HepG2 (cell line): ENCODE measurements around the gene WNT3. TPM values are rescaled to one million over a fixed set of nuclear protein-coding genes. Genes with fewer than 3 reads are reported as not detected.
"Not testable (repeated sequence)": the region's sequence is repeated elsewhere in the genome, so short reads cannot be mapped to it uniquely, and the experiment has no call there.

ENCODE experiments used
- ATAC-seq: fragments of 200-7000 bp; cut with Tn5 transposase; 3 replicates; pipeline ENCODE4 v1.9.1; 2020; ENCODE audit warnings: mild to moderate bottlenecking, moderate library complexity
- BruUV-seq: library from RNA; stranded (reverse); fragments of 400-500 nt; replicated peaks from 2 replicates; lab custom pipeline; 2021; lab: Mats Ljungman, UMichigan
- CTCF ChIA-PET: fragments of 300-600 bp; formaldehyde crosslinking; extraction: SDS; loops from one replicate; lab custom pipeline; 2021; ENCODE audit warnings: low total read pairs, inconsistent platforms, low intra/inter-chr PET ratio; lab: Yijun Ruan, JAX
- POLR2A ChIA-PET: fragments of 350-600 bp; sonication (Branson Sonifier 250); formaldehyde crosslinking; loops from one replicate; lab custom pipeline; 2020; ENCODE audit warnings: antibody characterized with exemption, inconsistent platforms; lab: Yijun Ruan, JAX
- DNase-seq: peaks from one replicate; pipeline ENCODE4 v3.0.0-alpha.2; 2015; ENCODE audit warnings: low spot score
- FAIRE-seq: peaks from 3 replicates; lab custom pipeline; 2011; peaks lifted over from hg19 to GRCh38; lab: Jason Lieb, UNC
- H2AFZ ChIP-seq: one replicate; pipeline ENCODE4 v1.6.1; 2011; ENCODE audit warnings: low read length, inconsistent platforms
- H3K27ac ChIP-seq: fragments of 300-600 bp; 3 replicates; pipeline ENCODE4 v1.8.0; 2011; ENCODE audit warnings: mixed run types, mild to moderate bottlenecking, mixed read lengths, low read length, inconsistent platforms; ENCODE audit not compliant: insufficient read depth; ENCODE audit errors: extremely low read length
- H3K27me3 ChIP-seq, 2 experiments: fragments of 200-600 bp in 1 of 2; 2 replicates in 1 of 2; 3 replicates in 1 of 2; pipeline versions ENCODE4 v1.6.0 to v1.8.0; 2011; ENCODE audit warnings: low read length in 2 of 2, mild to moderate bottlenecking in 2 of 2, moderate library complexity in 2 of 2, inconsistent platforms in 1 of 2; ENCODE audit not compliant: insufficient read depth in 2 of 2, control insufficient read depth in 1 of 2
- H3K36me3 ChIP-seq, 2 experiments: fragments of 200-600 bp in 1 of 2; replicated peaks in 1 of 2; 2 replicates in 1 of 2; 3 replicates in 1 of 2; pipeline versions ENCODE4 v1.5.1 to v1.8.0; 2011; ENCODE audit warnings: low read length in 2 of 2, inconsistent platforms in 1 of 2; ENCODE audit not compliant: insufficient read depth in 2 of 2, control insufficient read depth in 1 of 2
- H3K4me1 ChIP-seq: 2 replicates; pipeline ENCODE4 v1.5.1; 2012; ENCODE audit warnings: low read length, inconsistent platforms; ENCODE audit not compliant: insufficient read depth
- H3K4me2 ChIP-seq: 2 replicates; pipeline ENCODE4 v1.6.0; 2011; ENCODE audit warnings: low read depth, low read length, inconsistent platforms
- H3K4me3 ChIP-seq, 3 experiments: fragments of 200-600 bp in 1 of 3; sonication (generic), shearing (Covaris generic) in 1 of 3; replicated peaks in 1 of 3; 2 replicates each; pipeline ENCODE4 v1.5.1; 2011 to 2016; ENCODE audit warnings: low read length in 3 of 3, inconsistent platforms in 2 of 3, low read depth in 2 of 3, mild to moderate bottlenecking in 2 of 3, control low read depth in 1 of 3, mixed read lengths in 1 of 3; ENCODE audit not compliant: insufficient read depth in 1 of 3
- H3K79me2 ChIP-seq: one replicate; pipeline ENCODE4 v1.6.1; 2011; ENCODE audit warnings: low read length, inconsistent platforms; ENCODE audit not compliant: insufficient read depth
- H3K9ac ChIP-seq: 2 replicates; pipeline ENCODE4 v1.6.0; 2011; ENCODE audit warnings: mild to moderate bottlenecking, low read depth, low read length, inconsistent platforms; ENCODE audit not compliant: insufficient read depth
- H3K9me3 ChIP-seq: 2 replicates; pipeline ENCODE4 v1.5.1; 2012; ENCODE audit warnings: mild to moderate bottlenecking, low read length
- H4K20me1 ChIP-seq: 2 replicates; pipeline ENCODE4 v1.6.0; 2011; ENCODE audit warnings: inconsistent platforms, mild to moderate bottlenecking, low read length, moderate library complexity; ENCODE audit not compliant: insufficient read depth
- WGBS: methylation state at CpG from one replicate; pipeline ENCODE4 v1.1.6; 2017; ENCODE audit warnings: low lambda C conversion rate; 5-methylcytosine and 5-hydroxymethylcytosine counted together
- in situ Hi-C: cut with HindIII; loops from 2 replicates; pipeline ENCODE4 v1.10.0; 2017; ENCODE audit warnings: low pct_unique_long_range_greater_than_20kb; ENCODE audit not compliant: extremely low pct_ligation_motif_present
- intact Hi-C: fragments of 100-400 bp; cut with micrococcal nuclease; formaldehyde crosslinking; loops from one replicate; pipeline ENCODE4 v1.10.0; 2022; ENCODE audit not compliant: unreplicated experiment
- polyA plus RNA-seq, 8 experiments: library from polyadenylated mRNA; depleted of rRNA in 3 of 8; stranded (reverse) in 7 of 8; unstranded in 1 of 8; fragments of >200 nt; fragmentation: Illumina TruSeq in 4 of 8; extraction: Trizol in 4 of 8; gene quantifications; 2 replicates each; pipeline versions ENCODE4 v1.2.1 to v1.2.3, GENCODE V29; 2011 to 2016; ENCODE audit warnings: low read depth in 4 of 8, missing spikeins in 1 of 8, mixed read lengths in 1 of 8; ENCODE audit not compliant: insufficient read depth in 1 of 8
- total RNA-seq, 5 experiments: library from RNA; depleted of rRNA; stranded (reverse); fragments of >200 nt; fragmentation: Illumina TruSeq; extraction: Trizol; gene quantifications; 2 replicates each; pipeline ENCODE4 v1.2.3, GENCODE V29; 2016; ENCODE audit warnings: low read depth in 1 of 5
- TF ChIP-seq, protein P1 (sequence below): sonication (generic); formaldehyde crosslinking; IDR thresholded peaks from 2 replicates; pipeline ENCODE4 v1.4.0; 2020; ENCODE audit warnings: missing genetic modification reagents
- TF ChIP-seq, protein P2 (sequence below): sonication (generic); formaldehyde crosslinking; IDR thresholded peaks from 2 replicates; pipeline ENCODE4 v1.5.0; 2020; ENCODE audit warnings: missing genetic modification reagents

Gene WNT3
- total and polyA plus RNA-seq, 2 of the 13 experiments (the other 11 are each of a cell fraction or from before 2014, with no cell fraction given): 8.5 to 10.3 TPM

GRCh38 chr17:46793541-46793940 lies 25.0 kb downstream of the WNT3 start:
- no peak overlapping the region for H3K9ac ChIP-seq
- intact Hi-C loops (no loop called here), in situ Hi-C loops (no loop called here)
- H3K27me3 ChIP-seq: peaks cover 7 to 72% of the 10 kb centered on the region in 2 experiments
- H3K79me2 ChIP-seq: no peaks in the 10 kb centered on the region
- H3K4me2 ChIP-seq: peak overlapping the region; percentile 37; the same call in 1 of the 2 replicates
- DNase-seq (no peak), FAIRE-seq (no peak), ATAC-seq (no peak)
- H4K20me1 ChIP-seq: no peaks in the 10 kb centered on the region
- CTCF ChIA-PET: no interaction called here
- no TSS peak for BruUV-seq
- H3K27ac ChIP-seq: no peak overlapping the region
- no peaks in the 10 kb centered on the region for H3K36me3 ChIP-seq
- H3K4me3 ChIP-seq: no peak overlapping the region
- H2AFZ ChIP-seq: no peak overlapping the region
- TF ChIP-seq, protein P1, sequence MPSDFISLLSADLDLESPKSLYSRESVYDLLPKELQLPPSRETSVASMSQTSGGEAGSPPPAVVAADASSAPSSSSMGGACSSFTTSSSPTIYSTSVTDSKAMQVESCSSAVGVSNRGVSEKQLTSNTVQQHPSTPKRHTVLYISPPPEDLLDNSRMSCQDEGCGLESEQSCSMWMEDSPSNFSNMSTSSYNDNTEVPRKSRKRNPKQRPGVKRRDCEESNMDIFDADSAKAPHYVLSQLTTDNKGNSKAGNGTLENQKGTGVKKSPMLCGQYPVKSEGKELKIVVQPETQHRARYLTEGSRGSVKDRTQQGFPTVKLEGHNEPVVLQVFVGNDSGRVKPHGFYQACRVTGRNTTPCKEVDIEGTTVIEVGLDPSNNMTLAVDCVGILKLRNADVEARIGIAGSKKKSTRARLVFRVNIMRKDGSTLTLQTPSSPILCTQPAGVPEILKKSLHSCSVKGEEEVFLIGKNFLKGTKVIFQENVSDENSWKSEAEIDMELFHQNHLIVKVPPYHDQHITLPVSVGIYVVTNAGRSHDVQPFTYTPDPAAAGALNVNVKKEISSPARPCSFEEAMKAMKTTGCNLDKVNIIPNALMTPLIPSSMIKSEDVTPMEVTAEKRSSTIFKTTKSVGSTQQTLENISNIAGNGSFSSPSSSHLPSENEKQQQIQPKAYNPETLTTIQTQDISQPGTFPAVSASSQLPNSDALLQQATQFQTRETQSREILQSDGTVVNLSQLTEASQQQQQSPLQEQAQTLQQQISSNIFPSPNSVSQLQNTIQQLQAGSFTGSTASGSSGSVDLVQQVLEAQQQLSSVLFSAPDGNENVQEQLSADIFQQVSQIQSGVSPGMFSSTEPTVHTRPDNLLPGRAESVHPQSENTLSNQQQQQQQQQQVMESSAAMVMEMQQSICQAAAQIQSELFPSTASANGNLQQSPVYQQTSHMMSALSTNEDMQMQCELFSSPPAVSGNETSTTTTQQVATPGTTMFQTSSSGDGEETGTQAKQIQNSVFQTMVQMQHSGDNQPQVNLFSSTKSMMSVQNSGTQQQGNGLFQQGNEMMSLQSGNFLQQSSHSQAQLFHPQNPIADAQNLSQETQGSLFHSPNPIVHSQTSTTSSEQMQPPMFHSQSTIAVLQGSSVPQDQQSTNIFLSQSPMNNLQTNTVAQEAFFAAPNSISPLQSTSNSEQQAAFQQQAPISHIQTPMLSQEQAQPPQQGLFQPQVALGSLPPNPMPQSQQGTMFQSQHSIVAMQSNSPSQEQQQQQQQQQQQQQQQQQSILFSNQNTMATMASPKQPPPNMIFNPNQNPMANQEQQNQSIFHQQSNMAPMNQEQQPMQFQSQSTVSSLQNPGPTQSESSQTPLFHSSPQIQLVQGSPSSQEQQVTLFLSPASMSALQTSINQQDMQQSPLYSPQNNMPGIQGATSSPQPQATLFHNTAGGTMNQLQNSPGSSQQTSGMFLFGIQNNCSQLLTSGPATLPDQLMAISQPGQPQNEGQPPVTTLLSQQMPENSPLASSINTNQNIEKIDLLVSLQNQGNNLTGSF: 0 out of 2 replicates have a peak, but pooled peaks have one; percentile 19
- TF ChIP-seq, protein P2, sequence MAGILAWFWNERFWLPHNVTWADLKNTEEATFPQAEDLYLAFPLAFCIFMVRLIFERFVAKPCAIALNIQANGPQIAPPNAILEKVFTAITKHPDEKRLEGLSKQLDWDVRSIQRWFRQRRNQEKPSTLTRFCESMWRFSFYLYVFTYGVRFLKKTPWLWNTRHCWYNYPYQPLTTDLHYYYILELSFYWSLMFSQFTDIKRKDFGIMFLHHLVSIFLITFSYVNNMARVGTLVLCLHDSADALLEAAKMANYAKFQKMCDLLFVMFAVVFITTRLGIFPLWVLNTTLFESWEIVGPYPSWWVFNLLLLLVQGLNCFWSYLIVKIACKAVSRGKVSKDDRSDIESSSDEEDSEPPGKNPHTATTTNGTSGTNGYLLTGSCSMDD (CRISPR knock-in tag): no peak
- WGBS: 6% methylated on average over 4 of the region's 5 CpGs
- H3K9me3 ChIP-seq: no peaks in the 10 kb centered on the region
- POLR2A ChIA-PET: no interaction called here
- peaks cover 19% of the 10 kb centered on the region for H3K4me1 ChIP-seq

DNA sequence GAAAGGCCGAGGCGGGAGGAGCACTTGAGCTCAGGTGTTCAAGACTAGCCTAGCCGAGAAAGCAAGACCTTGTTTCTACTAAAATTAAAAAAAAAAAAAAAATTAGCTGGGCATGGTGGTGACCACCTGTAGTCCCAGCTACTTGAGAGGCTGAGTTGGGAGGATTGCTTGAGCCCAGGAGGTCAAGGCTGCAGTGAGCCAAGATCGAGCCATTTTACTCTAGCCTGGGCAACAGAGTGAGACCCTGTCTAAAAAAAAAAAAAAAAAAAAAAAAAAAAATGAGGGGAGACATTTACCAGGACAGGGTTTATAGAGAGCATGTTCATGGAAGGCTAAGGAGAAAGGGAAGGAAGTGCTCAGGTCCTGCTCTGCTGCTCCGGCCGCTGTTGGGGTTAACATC lies 25.5 kb downstream of the WNT3 start:
- in situ Hi-C loops, BruUV-seq, H3K27ac ChIP-seq, H3K4me2 ChIP-seq, H3K9me3 ChIP-seq, H3K79me2 ChIP-seq, POLR2A ChIA-PET, H3K36me3 ChIP-seq, H3K4me3 ChIP-seq, H2AFZ ChIP-seq, H4K20me1 ChIP-seq, FAIRE-seq, DNase-seq, ATAC-seq, CTCF ChIA-PET, H3K9ac ChIP-seq, intact Hi-C loops: not testable (repeated sequence)
- H3K4me1 ChIP-seq: peaks cover 19% of the 10 kb centered on the region
- WGBS: 57% methylated on average over 6 of the region's 6 CpGs
- H3K27me3 ChIP-seq: peaks cover 7 to 72% of the 10 kb centered on the region in 2 experiments
